Tibial nerve (tissue), 4 donors: ENCODE results near the gene TMEM52B.

Source experiments
- CTCF ChIP-seq, 5 experiments: fragments of 200-600 bp in 3 of 5; fragments of 450-650 bp in 2 of 5; sonication (generic) in 3 of 5; IDR thresholded peaks; one replicate each; pipeline ENCODE4 v1.5.1; 2016 to 2019; ENCODE audit warnings: antibody characterized with exemption in 5 of 5, mild to moderate bottlenecking in 3 of 5, moderate library complexity in 2 of 5
- EP300 ChIP-seq, 2 donors: sonication (generic); formaldehyde crosslinking; IDR thresholded peaks; one replicate each; pipeline ENCODE4 v1.6.1; 2017; ENCODE audit warnings: antibody characterized with exemption in 2 of 2, mild to moderate bottlenecking in 1 of 2

DNA sequence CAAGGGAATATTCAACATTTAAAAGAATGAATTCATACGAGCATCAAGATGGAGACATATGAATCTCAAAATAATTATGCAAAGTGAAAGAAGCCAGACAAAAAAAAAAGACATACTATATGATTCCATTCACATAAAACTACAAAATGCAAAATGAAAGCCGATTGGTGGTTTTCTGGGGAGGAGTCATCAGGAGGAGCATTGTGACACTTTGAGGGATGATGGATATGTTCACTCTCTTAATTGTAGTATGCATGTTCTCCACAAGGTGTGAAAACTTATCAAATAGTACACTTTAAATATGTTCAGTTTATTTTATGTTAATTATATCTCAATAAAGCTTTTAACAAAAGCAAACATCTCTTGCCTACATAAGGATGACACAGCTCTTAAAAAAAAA, 20.4 kb upstream of the TMEM52B start:
- TF ChIP-seq CTCF (IDR thresholded peaks at IDR 0.05) (no peak), EP300 (IDR thresholded peaks at IDR 0.05) (no peak)
